Endothelial cell of umbilical vein (primary cell): ENCODE data around the gene SLC27A6. TPM values are rescaled to one million over a fixed set of nuclear protein-coding genes. Genes with fewer than 3 reads are reported as not detected.
"Not testable (repeated sequence)": the region's sequence is repeated elsewhere in the genome, so short reads cannot be mapped to it uniquely, and the experiment has no call there.

Source experiments
- BruUV-seq: library from RNA; stranded (reverse); fragments of 400-500 nt; replicated peaks from 2 replicates; lab custom pipeline; 2021; lab: Mats Ljungman, UMichigan
- CTCF ChIA-PET: fragments of 300-600, 350-600 bp; sonication (Branson Sonifier 250); formaldehyde crosslinking; loops from one replicate; lab custom pipeline; 2021; ENCODE audit warnings: antibody characterized with exemption, inconsistent platforms; lab: Charles Lee
- POLR2A ChIA-PET: fragments of 300-600, 350-600 bp; sonication (Branson Sonifier 250); formaldehyde crosslinking; loops from one replicate; lab custom pipeline; 2021; ENCODE audit warnings: antibody characterized with exemption, inconsistent platforms; lab: Charles Lee
- DNase-seq: peaks from one replicate; pipeline ENCODE4 v3.0.0-alpha.2; 2011; ENCODE audit warnings: low read depth, low spot score
- FAIRE-seq: peaks from 2 replicates; lab custom pipeline; 2011; peaks lifted over from hg19 to GRCh38; lab: Jason Lieb, UNC
- H2AFZ ChIP-seq: 2 replicates; pipeline ENCODE4 v1.6.0; 2012; ENCODE audit warnings: low read depth, low read length, control low read depth, inconsistent platforms
- H3K27ac ChIP-seq: 2 replicates; pipeline ENCODE4 v1.5.1; 2011; ENCODE audit warnings: low read depth, mild to moderate bottlenecking, control low read depth, low read length, moderate library complexity; ENCODE audit not compliant: insufficient read depth
- H3K27me3 ChIP-seq, 2 experiments: 2 replicates each; pipeline versions ENCODE4 v1.6.0 to v1.6.1; 2011; ENCODE audit warnings: low read length in 2 of 2, mixed read lengths in 1 of 2; ENCODE audit not compliant: control insufficient read depth in 2 of 2, insufficient read depth in 2 of 2
- H3K36me3 ChIP-seq, 2 experiments: 2 replicates in 1 of 2; 3 replicates in 1 of 2; pipeline ENCODE4 v1.5.1; 2011; ENCODE audit warnings: low read length in 2 of 2, mild to moderate bottlenecking in 1 of 2, moderate library complexity in 1 of 2; ENCODE audit not compliant: control insufficient read depth in 2 of 2, insufficient read depth in 2 of 2; ENCODE audit errors: extremely low read depth in 1 of 2
- H3K4me1 ChIP-seq: 3 replicates; pipeline ENCODE4 v1.5.1; 2011; ENCODE audit warnings: mild to moderate bottlenecking, low read length; ENCODE audit not compliant: control insufficient read depth, insufficient read depth; ENCODE audit errors: extremely low read depth
- H3K4me2 ChIP-seq: 2 replicates; pipeline ENCODE4 v1.6.1; 2011; ENCODE audit warnings: low read length, control low read depth, mixed read lengths; ENCODE audit not compliant: insufficient read depth
- H3K4me3 ChIP-seq, 3 experiments: fragments of 200-600 bp in 1 of 3; sonication (generic), shearing (Covaris generic) in 1 of 3; replicated peaks in 1 of 3; 2 replicates each; pipeline ENCODE4 v1.5.1; 2011 to 2016; ENCODE audit warnings: control low read depth in 3 of 3, low read length in 3 of 3, mild to moderate bottlenecking in 2 of 3, inconsistent platforms in 1 of 3, low read depth in 1 of 3, moderate library complexity in 1 of 3; ENCODE audit not compliant: insufficient read depth in 1 of 3
- H3K79me2 ChIP-seq: 2 replicates; pipeline ENCODE4 v1.6.0; 2012; ENCODE audit warnings: low read length, inconsistent platforms; ENCODE audit not compliant: control insufficient read depth, insufficient read depth
- H3K9ac ChIP-seq: replicated peaks from 2 replicates; pipeline ENCODE3; 2011; ENCODE audit warnings: low read length, control low read depth; ENCODE audit not compliant: insufficient read depth; ENCODE audit errors: extremely low read depth
- H3K9me1 ChIP-seq: replicated peaks from 3 replicates; pipeline ENCODE4 v1.6.0; 2011; ENCODE audit warnings: mild to moderate bottlenecking, low read length; ENCODE audit not compliant: control insufficient read depth, insufficient read depth; ENCODE audit errors: extremely low read depth
- H3K9me3 ChIP-seq: replicated peaks from 2 replicates; pipeline ENCODE4 v1.5.1; 2012; ENCODE audit warnings: low read length, inconsistent platforms; ENCODE audit not compliant: control insufficient read depth, insufficient read depth
- H4K20me1 ChIP-seq: replicated peaks from 2 replicates; pipeline ENCODE3; 2011; ENCODE audit warnings: mild to moderate bottlenecking, low read length; ENCODE audit not compliant: control insufficient read depth, insufficient read depth; ENCODE audit errors: extremely low read depth
- CTCF ChIP-seq, 2 donors: IDR thresholded peaks; 1 replicate in 1 of 2; 2 replicates in 1 of 2; pipeline ENCODE4 v1.5.1; 2011; ENCODE audit warnings: low read length in 2 of 2, mild to moderate bottlenecking in 2 of 2, moderate library complexity in 2 of 2, control low read depth in 1 of 2, inconsistent platforms in 1 of 2, low read depth in 1 of 2; ENCODE audit not compliant: insufficient read depth in 1 of 2; ENCODE audit errors: extremely low read depth in 1 of 2
- EZH2 ChIP-seq: IDR thresholded peaks from 2 replicates; pipeline ENCODE4 v1.6.1; 2012; ENCODE audit warnings: borderline replicate concordance, low read depth, mild to moderate bottlenecking, moderate library complexity, low read length, inconsistent platforms; ENCODE audit not compliant: severe bottlenecking
- FOS ChIP-seq: IDR thresholded peaks from 2 replicates; pipeline ENCODE4 v1.6.1; 2011; ENCODE audit warnings: mild to moderate bottlenecking, low read length, moderate library complexity, borderline replicate concordance; ENCODE audit not compliant: insufficient read depth
- GATA2 ChIP-seq: IDR thresholded peaks from 2 replicates; pipeline ENCODE4 v1.7.0; 2011; ENCODE audit warnings: low read depth, mild to moderate bottlenecking, moderate library complexity, mixed read lengths, low read length; ENCODE audit not compliant: insufficient read length, insufficient read depth
- JUN ChIP-seq: IDR thresholded peaks from 2 replicates; pipeline ENCODE4 v1.6.1; 2011; ENCODE audit warnings: borderline replicate concordance, low read depth; ENCODE audit not compliant: insufficient read length, insufficient read depth
- MAX ChIP-seq: IDR thresholded peaks from 2 replicates; pipeline ENCODE4 v1.6.1; 2011; ENCODE audit not compliant: insufficient read depth, insufficient read length
- MYC ChIP-seq: IDR thresholded peaks from one replicate; pipeline ENCODE4 v1.6.1; 2011; ENCODE audit warnings: mild to moderate bottlenecking, low read depth, low read length
- POLR2A ChIP-seq: IDR thresholded peaks from 2 replicates; pipeline ENCODE4 v1.6.1; 2012; ENCODE audit warnings: low read depth, mild to moderate bottlenecking, control low read depth, low read length
- POLR2AphosphoS5 ChIP-seq: IDR thresholded peaks from 2 replicates; pipeline ENCODE4 v1.6.1; 2012; ENCODE audit warnings: low read depth, mild to moderate bottlenecking, control low read depth, low read length, moderate library complexity; ENCODE audit not compliant: insufficient read depth
- dilution Hi-C: fragments of 300-500 bp; cut with MboI; formaldehyde crosslinking; loops from one replicate; pipeline ENCODE4 v1.15.0; 2019; ENCODE audit warnings: low sequenced_read_pairs; ENCODE audit not compliant: extremely low pct_ligation_motif_present
- intact Hi-C: fragments of 100-400 bp; cut with micrococcal nuclease; formaldehyde crosslinking; loops from one replicate; pipeline ENCODE4 v1.10.0; 2022
- polyA plus RNA-seq, 4 experiments: library from polyadenylated mRNA; depleted of rRNA in 3 of 4; stranded (reverse) in 3 of 4; unstranded in 1 of 4; fragments of >200 nt; gene quantifications; 2 replicates each; pipeline versions ENCODE4 v1.2.1 to v1.2.3, GENCODE V29; 2011 to 2012; ENCODE audit warnings: missing spikeins in 1 of 4
- total RNA-seq: library from RNA; stranded (reverse); gene quantifications from 2 replicates; pipeline ENCODE4 v1.2.3, GENCODE V29; 2021

Gene SLC27A6
- total and polyA plus RNA-seq, 2 donors (not counting 3 experiments of a cell fraction or from before 2014, with no cell fraction given), result 0.10 TPM; not detected in 1

GRCh38 chr5:129031886-129032683, 66.8 kb downstream of the SLC27A6 start:
- no peaks in the 10 kb centered on the region for H3K9me1 ChIP-seq
- H2AFZ ChIP-seq, result no peak overlapping the region
- POLR2A ChIA-PET, result no interaction called here
- no peaks in the 10 kb centered on the region for H3K4me1 ChIP-seq
- H4K20me1 ChIP-seq, result no peaks in the 10 kb centered on the region
- no TSS peak for BruUV-seq
- DNase-seq (no peak), FAIRE-seq (no peak)
- CTCF ChIA-PET, result interaction anchor here (1.3 kb wide), 1 partner anchor 12 kb away, joined by 5 read pairs; no protein-coding TSS in a partner anchor
- no peak overlapping the region for H3K4me2 ChIP-seq
- intact Hi-C loops (no loop called here), dilution Hi-C loops (no loop called here)
- H3K27ac ChIP-seq, result no peak overlapping the region
- no peak overlapping the region for H3K9ac ChIP-seq
- no peaks in the 10 kb centered on the region for H3K9me3 ChIP-seq
- H3K27me3 ChIP-seq, result no peaks in the 10 kb centered on the region
- no peak overlapping the region for H3K4me3 ChIP-seq
- H3K79me2 ChIP-seq, result no peaks in the 10 kb centered on the region
- TF ChIP-seq JUN (no peak), EZH2 (no peak), POLR2A (no peak), GATA2 (no peak), MAX (no peak), POLR2AphosphoS5 (no peak), CTCF (IDR thresholded peaks at IDR 0.05; ENCODE audit: extremely low read depth in 1 of 2, insufficient read depth in 1 of 2, low read depth in 1 of 2, low read length in 2 of 2) (no peak), MYC (no peak), FOS (no peak)
- no peaks in the 10 kb centered on the region for H3K36me3 ChIP-seq

DNA sequence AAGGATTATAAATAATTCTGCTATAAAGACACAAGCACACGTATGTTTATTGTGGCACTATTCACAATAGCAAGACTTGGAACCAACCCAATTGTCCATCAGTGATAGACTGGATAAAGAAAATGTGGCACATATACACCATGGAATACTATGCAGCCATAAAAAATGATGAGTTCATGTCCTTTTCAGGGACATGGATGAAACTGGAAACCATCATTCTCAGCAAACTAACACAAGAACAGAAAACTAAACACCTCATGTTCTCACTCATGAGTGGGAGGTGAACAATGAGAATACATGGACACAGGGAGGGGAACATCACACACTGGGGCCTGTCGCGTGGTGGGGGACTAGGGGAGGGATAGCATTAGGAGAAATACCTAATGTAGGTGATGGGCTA, 71.0 kb downstream of the SLC27A6 start:
- H3K27ac ChIP-seq, H2AFZ ChIP-seq, FAIRE-seq, intact Hi-C loops, BruUV-seq, H3K79me2 ChIP-seq, DNase-seq, H3K9me3 ChIP-seq, H3K36me3 ChIP-seq, dilution Hi-C loops, CTCF ChIA-PET, H3K4me1 ChIP-seq, H3K4me2 ChIP-seq, H3K9me1 ChIP-seq, H3K9ac ChIP-seq, POLR2A ChIA-PET, H4K20me1 ChIP-seq, H3K27me3 ChIP-seq, H3K4me3 ChIP-seq: not testable (repeated sequence)
